ENCODE data around the gene GALNTL6. TPM values are rescaled to one million over a fixed set of nuclear protein-coding genes. Genes with fewer than 3 reads are reported as not detected.

GALNTL6 gene
- total RNA-seq, 2 experiments from 2014 or later = not detected

- no peaks in the 10 kb centered on the region for H3K36me3 Mint-ChIP-seq
- no peaks in the 10 kb centered on the region for H3K9me3 Mint-ChIP-seq
- H3K27ac Mint-ChIP-seq = no peak overlapping the region
- H3K4me1 Mint-ChIP-seq = no peaks in the 10 kb centered on the region
- ATAC-seq (ENCODE audit: low read depth) (no peak), DNase-seq (no peak)
- no peaks in the 10 kb centered on the region for H3K27me3 Mint-ChIP-seq
- no peak overlapping the region for H3K4me3 Mint-ChIP-seq
- POLR2A ChIA-PET = no interaction called here
These were observed 1167.0 kb downstream of the GALNTL6 start for GRCh38 chr4:172980219-172980618.

GRCh38 chr4:172982151-172982590 is 1169.0 kb downstream of the GALNTL6 start:
- DNase-seq (no peak), ATAC-seq (ENCODE audit: low read depth) (no peak)
- H3K9me3 Mint-ChIP-seq = no peaks in the 10 kb centered on the region
- POLR2A ChIA-PET = no interaction called here
- no peak overlapping the region for H3K27ac Mint-ChIP-seq
- H3K36me3 Mint-ChIP-seq = no peaks in the 10 kb centered on the region
- no peak overlapping the region for H3K4me3 Mint-ChIP-seq
- H3K4me1 Mint-ChIP-seq = no peaks in the 10 kb centered on the region
- H3K27me3 Mint-ChIP-seq = no peaks in the 10 kb centered on the region

- Mint-ChIP-seq H3K4me3 (no peak overlapping the region), H3K4me1 (no peaks in the 10 kb centered on the region), H3K27ac (no peak overlapping the region), H3K36me3 (no peaks in the 10 kb centered on the region), H3K9me3 (no peaks in the 10 kb centered on the region), H3K27me3 (no peaks in the 10 kb centered on the region)
- no peak for ATAC-seq (ENCODE audit: low read depth)
- POLR2A ChIA-PET = no interaction called here
- DNase-seq = no peak
These were observed 1169.8 kb downstream of the GALNTL6 start for GRCh38 chr4:172983014-172983413.

GRCh38 chr4:172983631-172984030 is 1170.4 kb downstream of the GALNTL6 start:
- POLR2A ChIA-PET = no interaction called here
- no peak for DNase-seq
- Mint-ChIP-seq H3K36me3 (no peaks in the 10 kb centered on the region), H3K4me1 (no peaks in the 10 kb centered on the region), H3K27ac (no peak overlapping the region), H3K9me3 (no peaks in the 10 kb centered on the region), H3K27me3 (no peaks in the 10 kb centered on the region), H3K4me3 (no peak overlapping the region)
- ATAC-seq (ENCODE audit: low read depth) = no peak

- Mint-ChIP-seq H3K9me3 (no peaks in the 10 kb centered on the region), H3K4me1 (no peaks in the 10 kb centered on the region), H3K36me3 (no peaks in the 10 kb centered on the region), H3K27ac (no peak overlapping the region), H3K4me3 (no peak overlapping the region), H3K27me3 (peaks cover 3% of the 10 kb centered on the region)
- ATAC-seq (ENCODE audit: low read depth) (no peak), DNase-seq (no peak)
- POLR2A ChIA-PET = no interaction called here
These were observed 1172.3 kb downstream of the GALNTL6 start for GRCh38 chr4:172985552-172985951.

- ATAC-seq (ENCODE audit: low read depth) = no peak
- POLR2A ChIA-PET = no interaction called here
- H3K36me3 Mint-ChIP-seq = no peaks in the 10 kb centered on the region
- H3K27ac Mint-ChIP-seq = no peak overlapping the region
- no peaks in the 10 kb centered on the region for H3K4me1 Mint-ChIP-seq
- H3K9me3 Mint-ChIP-seq = no peaks in the 10 kb centered on the region
- DNase-seq = no peak
- H3K27me3 Mint-ChIP-seq = peaks cover 4% of the 10 kb centered on the region
- no peak overlapping the region for H3K4me3 Mint-ChIP-seq
These were observed 1172.9 kb downstream of the GALNTL6 start for GRCh38 chr4:172986114-172986513.

DNA sequence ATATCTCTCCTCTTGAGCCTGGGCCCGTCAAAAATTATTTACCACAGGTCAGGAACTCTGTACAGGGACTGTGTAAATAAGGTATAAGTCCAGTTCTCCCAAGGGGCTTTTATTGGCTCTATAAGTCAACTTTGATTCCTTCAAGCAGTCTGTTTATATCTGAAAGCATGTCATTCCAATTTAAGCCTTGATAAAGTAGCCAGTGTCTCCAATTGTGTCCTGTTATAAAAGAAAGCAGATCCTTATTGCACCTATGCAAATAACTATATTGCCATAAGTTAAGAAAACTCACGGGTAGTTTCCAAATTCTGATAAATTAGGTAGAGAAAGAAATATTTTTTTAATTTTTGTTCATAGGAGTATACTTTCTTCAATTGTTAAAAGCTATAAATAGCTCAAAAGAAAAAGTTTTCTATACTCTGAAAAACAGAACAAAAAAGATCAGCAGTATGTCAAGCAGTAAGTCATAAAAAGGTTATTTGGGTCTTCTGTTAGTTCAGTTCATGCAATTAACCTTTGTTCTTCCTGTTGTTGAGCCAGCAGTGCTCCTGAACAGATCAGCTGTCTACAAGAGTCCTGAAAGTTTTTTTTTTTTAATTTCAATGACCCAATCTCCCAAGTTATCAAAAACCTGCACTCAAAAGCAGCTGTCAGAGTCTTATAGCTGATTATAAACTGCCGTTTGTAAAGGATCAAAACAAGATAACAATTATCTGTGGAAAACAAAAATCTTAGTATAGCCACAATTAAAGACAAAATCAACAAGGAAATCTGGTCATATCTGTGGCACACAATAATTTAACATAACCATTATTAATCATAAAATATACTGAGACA is 1177.0 kb downstream of the GALNTL6 start:
- Mint-ChIP-seq H3K27ac (no peak overlapping the region), H3K27me3 (peaks cover 4% of the 10 kb centered on the region), H3K36me3 (no peaks in the 10 kb centered on the region), H3K9me3 (no peaks in the 10 kb centered on the region), H3K4me3 (no peak overlapping the region), H3K4me1 (no peaks in the 10 kb centered on the region)
- DNase-seq (no peak), ATAC-seq (ENCODE audit: low read depth) (no peak)
- POLR2A ChIA-PET = no interaction called here

- H3K27ac Mint-ChIP-seq = no peak overlapping the region
- DNase-seq = no peak
- no peaks in the 10 kb centered on the region for H3K4me1 Mint-ChIP-seq
- peaks cover 7% of the 10 kb centered on the region for H3K27me3 Mint-ChIP-seq
- ATAC-seq (ENCODE audit: low read depth) = no peak
- H3K9me3 Mint-ChIP-seq = no peaks in the 10 kb centered on the region
- no peak overlapping the region for H3K4me3 Mint-ChIP-seq
- POLR2A ChIA-PET = no interaction called here
- H3K36me3 Mint-ChIP-seq = no peaks in the 10 kb centered on the region
These were observed 1179.6 kb downstream of the GALNTL6 start for GRCh38 chr4:172992648-172993378.

- Mint-ChIP-seq H3K9me3 (no peaks in the 10 kb centered on the region), H3K4me3 (no peak overlapping the region), H3K27me3 (peaks cover 11% of the 10 kb centered on the region), H3K27ac (no peak overlapping the region), H3K36me3 (no peaks in the 10 kb centered on the region), H3K4me1 (no peaks in the 10 kb centered on the region)
- DNase-seq (no peak), ATAC-seq (ENCODE audit: low read depth) (no peak)
- POLR2A ChIA-PET = no interaction called here
These were observed 1182.0 kb downstream of the GALNTL6 start for GRCh38 chr4:172995161-172995560.

- Mint-ChIP-seq H3K9me3 (no peaks in the 10 kb centered on the region), H3K4me1 (no peaks in the 10 kb centered on the region), H3K4me3 (no peak overlapping the region), H3K36me3 (no peaks in the 10 kb centered on the region), H3K27me3 (peaks cover 9% of the 10 kb centered on the region), H3K27ac (no peak overlapping the region)
- DNase-seq = no peak
- POLR2A ChIA-PET = no interaction called here
- no peak for ATAC-seq (ENCODE audit: low read depth)
These were observed 1182.5 kb downstream of the GALNTL6 start for GRCh38 chr4:172995704-172996103.

DNA sequence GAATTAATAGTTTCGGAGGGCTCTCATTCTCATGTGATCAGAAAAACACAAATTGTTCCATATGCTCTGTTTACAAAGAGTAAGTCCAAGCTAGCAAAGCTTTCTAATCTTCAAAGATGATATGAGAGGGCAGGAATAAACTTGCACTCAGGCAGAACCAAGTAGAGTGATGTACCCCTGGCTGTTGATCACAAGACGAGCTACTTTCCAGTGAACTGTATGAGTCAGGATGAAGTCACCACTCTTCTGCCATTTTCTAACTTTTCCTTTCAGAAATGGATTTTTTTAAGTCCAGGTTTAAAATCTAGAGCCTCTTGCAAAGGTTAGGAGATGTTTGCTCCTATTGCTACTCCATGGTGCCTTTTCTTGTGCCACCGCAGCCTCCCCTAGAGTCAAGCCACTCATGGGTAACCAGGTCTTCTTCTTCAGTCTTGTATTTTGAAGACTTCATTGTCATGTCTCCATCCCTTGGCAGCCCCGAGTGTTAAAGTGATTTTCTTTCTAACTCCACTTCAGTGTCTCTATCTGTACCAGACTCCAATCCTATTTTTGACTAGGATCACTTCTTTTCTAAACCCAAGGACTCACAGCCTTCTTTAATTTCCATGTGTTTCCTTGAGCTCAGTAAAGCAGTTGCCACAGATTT is 1183.5 kb downstream of the GALNTL6 start:
- POLR2A ChIA-PET = no interaction called here
- ATAC-seq (ENCODE audit: low read depth) = no peak
- peaks cover 11% of the 10 kb centered on the region for H3K27me3 Mint-ChIP-seq
- H3K4me3 Mint-ChIP-seq = no peak overlapping the region
- no peaks in the 10 kb centered on the region for H3K9me3 Mint-ChIP-seq
- no peaks in the 10 kb centered on the region for H3K4me1 Mint-ChIP-seq
- no peak overlapping the region for H3K27ac Mint-ChIP-seq
- H3K36me3 Mint-ChIP-seq = no peaks in the 10 kb centered on the region
- DNase-seq = no peak

GRCh38 chr4:172997217-172997609 is 1184.0 kb downstream of the GALNTL6 start:
- H3K9me3 Mint-ChIP-seq = no peaks in the 10 kb centered on the region
- H3K27ac Mint-ChIP-seq = no peak overlapping the region
- POLR2A ChIA-PET = no interaction called here
- H3K36me3 Mint-ChIP-seq = no peaks in the 10 kb centered on the region
- no peaks in the 10 kb centered on the region for H3K4me1 Mint-ChIP-seq
- DNase-seq (no peak), ATAC-seq (ENCODE audit: low read depth) (no peak)
- H3K27me3 Mint-ChIP-seq = peaks cover 13% of the 10 kb centered on the region
- no peak overlapping the region for H3K4me3 Mint-ChIP-seq

DNA sequence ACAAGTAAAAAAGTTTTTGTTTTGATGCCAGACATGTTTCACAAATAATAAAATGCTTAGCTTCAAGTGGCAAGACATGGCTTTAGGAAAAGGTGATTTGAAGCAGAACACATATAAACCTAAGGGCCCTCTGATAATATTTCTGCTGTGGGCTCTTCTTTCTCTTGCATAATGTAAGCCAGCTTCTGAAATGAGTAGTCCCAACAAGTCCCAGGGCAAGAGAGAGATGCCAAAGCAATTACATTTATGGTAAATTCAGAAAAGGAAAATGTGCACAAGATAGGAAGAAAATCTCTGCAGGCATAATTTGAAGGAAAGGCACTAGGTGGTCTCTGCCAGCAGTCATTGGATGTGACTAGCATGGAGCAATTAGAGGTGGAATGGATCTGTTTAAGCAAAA is 1184.7 kb downstream of the GALNTL6 start:
- no peaks in the 10 kb centered on the region for H3K36me3 Mint-ChIP-seq
- H3K9me3 Mint-ChIP-seq = no peaks in the 10 kb centered on the region
- no peaks in the 10 kb centered on the region for H3K4me1 Mint-ChIP-seq
- peaks cover 13% of the 10 kb centered on the region for H3K27me3 Mint-ChIP-seq
- H3K27ac Mint-ChIP-seq = no peak overlapping the region
- DNase-seq (no peak), ATAC-seq (ENCODE audit: low read depth) (no peak)
- POLR2A ChIA-PET = no interaction called here
- no peak overlapping the region for H3K4me3 Mint-ChIP-seq
